Parathyroid adenoma (tissue), 2 donors: ENCODE data around the gene PTPN1.
"Not testable (repeated sequence)": the region's sequence is repeated elsewhere in the genome, so short reads cannot be mapped to it uniquely, and the experiment has no call there.

ENCODE experiments used
- H2AFZ ChIP-seq: fragments of 300-600 bp; sonication (generic); one replicate; pipeline ENCODE4 v1.7.0; 2017; ENCODE audit warnings: antibody characterized with exemption, mild to moderate bottlenecking
- H3K27ac ChIP-seq: fragments of 300-600 bp; sonication (generic); one replicate; pipeline ENCODE4 v1.7.0; 2017
- H3K27me3 ChIP-seq: fragments of 300-600 bp; sonication (generic); one replicate; pipeline ENCODE4 v1.7.0; 2017; ENCODE audit warnings: low read length; ENCODE audit not compliant: control insufficient read depth, insufficient read depth
- H3K36me3 ChIP-seq: fragments of 300-600 bp; sonication (generic); one replicate; pipeline ENCODE4 v1.7.0; 2017; ENCODE audit warnings: low read length; ENCODE audit not compliant: control insufficient read depth, insufficient read depth
- H3K4me1 ChIP-seq: fragments of 300-600 bp; sonication (generic); one replicate; pipeline ENCODE4 v1.7.0; 2017; ENCODE audit warnings: control low read depth
- H3K4me2 ChIP-seq: fragments of 300-600 bp; sonication (generic); one replicate; pipeline ENCODE4 v1.7.0; 2017; ENCODE audit warnings: low read length
- H3K4me3 ChIP-seq: fragments of 300-600 bp; sonication (generic); one replicate; pipeline ENCODE4 v1.7.0; 2017; ENCODE audit warnings: low read depth, low read length
- H3K79me2 ChIP-seq: fragments of 300-600 bp; sonication (generic); one replicate; pipeline ENCODE4 v1.7.0; 2017; ENCODE audit warnings: control low read depth
- H3K9ac ChIP-seq: fragments of 300-600 bp; sonication (generic); one replicate; pipeline ENCODE4 v1.7.0; 2017; ENCODE audit warnings: mild to moderate bottlenecking
- H3K9me3 ChIP-seq: fragments of 300-600 bp; sonication (generic); one replicate; pipeline ENCODE4 v1.7.0; 2017; ENCODE audit warnings: low read length; ENCODE audit not compliant: control insufficient read depth
- TF ChIP-seq, protein P1 (sequence below): fragments of 300-600 bp; sonication (generic); IDR thresholded peaks from one replicate; pipeline ENCODE4 v1.7.0; 2017; ENCODE audit warnings: antibody characterized with exemption, mild to moderate bottlenecking
- donor health status: primary hyperparathyroidism.

Gene PTPN1

DNA sequence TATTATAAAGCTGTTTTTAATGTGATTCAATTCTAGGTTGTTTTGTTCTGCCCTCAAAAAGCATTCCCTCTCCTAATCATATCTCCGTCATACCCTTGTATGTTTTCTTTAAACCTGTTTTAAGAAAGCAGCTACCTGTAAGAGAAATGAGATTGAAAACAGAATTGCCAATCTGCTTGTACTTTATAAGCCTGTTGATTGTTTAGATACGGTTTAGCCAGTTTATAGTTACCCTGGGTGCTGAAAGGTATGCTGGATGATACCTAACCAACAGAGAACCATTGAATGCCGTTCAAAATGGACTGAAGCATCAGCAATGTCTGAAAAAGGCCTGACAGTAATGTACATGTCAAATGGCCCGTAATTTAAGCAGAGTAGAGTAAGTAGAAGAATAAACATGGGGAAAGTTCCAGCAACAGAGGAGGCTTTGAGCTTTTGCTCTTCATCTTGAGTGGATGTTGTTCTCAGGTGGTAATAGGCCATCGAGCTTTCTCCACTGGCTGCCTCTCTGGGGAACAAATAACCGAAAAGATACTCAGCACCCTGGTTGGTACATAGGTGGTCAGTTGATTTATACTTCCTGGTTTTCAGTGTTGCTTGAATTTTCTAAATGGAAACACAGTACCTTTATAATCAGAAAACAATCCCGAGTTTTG lies 27.5 kb downstream of the PTPN1 start:
- TF ChIP-seq, protein P1, sequence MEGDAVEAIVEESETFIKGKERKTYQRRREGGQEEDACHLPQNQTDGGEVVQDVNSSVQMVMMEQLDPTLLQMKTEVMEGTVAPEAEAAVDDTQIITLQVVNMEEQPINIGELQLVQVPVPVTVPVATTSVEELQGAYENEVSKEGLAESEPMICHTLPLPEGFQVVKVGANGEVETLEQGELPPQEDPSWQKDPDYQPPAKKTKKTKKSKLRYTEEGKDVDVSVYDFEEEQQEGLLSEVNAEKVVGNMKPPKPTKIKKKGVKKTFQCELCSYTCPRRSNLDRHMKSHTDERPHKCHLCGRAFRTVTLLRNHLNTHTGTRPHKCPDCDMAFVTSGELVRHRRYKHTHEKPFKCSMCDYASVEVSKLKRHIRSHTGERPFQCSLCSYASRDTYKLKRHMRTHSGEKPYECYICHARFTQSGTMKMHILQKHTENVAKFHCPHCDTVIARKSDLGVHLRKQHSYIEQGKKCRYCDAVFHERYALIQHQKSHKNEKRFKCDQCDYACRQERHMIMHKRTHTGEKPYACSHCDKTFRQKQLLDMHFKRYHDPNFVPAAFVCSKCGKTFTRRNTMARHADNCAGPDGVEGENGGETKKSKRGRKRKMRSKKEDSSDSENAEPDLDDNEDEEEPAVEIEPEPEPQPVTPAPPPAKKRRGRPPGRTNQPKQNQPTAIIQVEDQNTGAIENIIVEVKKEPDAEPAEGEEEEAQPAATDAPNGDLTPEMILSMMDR, result no peak
- Histone ChIP-seq H3K4me2 (no peak overlapping the region), H2AFZ (no peak overlapping the region), H3K79me2 (peaks cover 72% of the 10 kb centered on the region), H3K36me3 (no peaks in the 10 kb centered on the region), H3K27ac (no peak overlapping the region), H3K4me3 (no peak overlapping the region), H3K9ac (no peak overlapping the region), H3K27me3 (no peaks in the 10 kb centered on the region), H3K9me3 (no peaks in the 10 kb centered on the region), H3K4me1 (peaks cover 51% of the 10 kb centered on the region)

DNA sequence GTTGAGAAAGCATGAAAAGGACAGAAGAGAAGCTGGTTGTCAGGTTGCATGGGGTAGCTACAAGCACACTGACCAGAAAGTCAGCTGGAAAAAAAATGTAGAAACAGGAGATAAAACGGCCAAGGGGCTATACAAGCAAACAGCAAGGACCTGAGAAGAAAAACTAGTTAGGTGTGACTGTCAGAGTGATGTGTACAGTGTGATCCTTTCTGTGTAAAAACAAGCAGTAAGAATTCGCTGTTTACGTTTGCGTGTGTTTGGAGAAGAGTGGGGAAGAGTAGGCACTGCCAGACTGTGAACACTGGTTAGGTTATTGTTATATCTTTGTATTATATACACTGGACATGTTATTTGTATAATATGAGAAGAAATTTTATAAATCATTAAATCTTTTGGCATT lies 28.1 kb downstream of the PTPN1 start:
- Histone ChIP-seq H3K79me2 (peaks cover 73% of the 10 kb centered on the region), H3K9ac (no peak overlapping the region), H3K36me3 (no peaks in the 10 kb centered on the region), H2AFZ (no peak overlapping the region), H3K4me1 (peaks cover 46% of the 10 kb centered on the region), H3K27ac (no peak overlapping the region), H3K9me3 (no peaks in the 10 kb centered on the region), H3K4me2 (no peak overlapping the region), H3K27me3 (no peaks in the 10 kb centered on the region), H3K4me3 (no peak overlapping the region)
- TF ChIP-seq, protein P1, result no peak

DNA sequence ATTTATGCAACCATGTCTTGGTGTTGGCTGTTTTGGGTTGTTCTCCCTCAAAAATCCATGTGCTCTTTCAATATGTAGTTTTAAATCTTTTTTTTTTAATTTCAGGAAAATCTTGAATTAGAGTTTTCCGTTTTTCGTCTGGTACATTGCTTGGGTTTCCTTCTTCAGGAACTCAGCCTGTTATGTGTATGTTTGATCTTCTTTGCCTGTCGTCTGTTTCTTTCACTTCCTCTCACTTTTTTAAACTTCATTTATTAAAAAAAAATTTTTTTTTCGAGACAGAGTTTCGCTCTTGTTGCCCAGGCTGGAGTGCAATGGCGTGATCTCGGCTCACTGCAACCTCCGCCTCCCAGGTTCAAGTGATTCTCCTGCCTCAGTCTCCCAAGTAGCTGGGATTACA lies 29.6 kb downstream of the PTPN1 start:
- H3K4me3 ChIP-seq, H3K9ac ChIP-seq, H3K4me2 ChIP-seq, H3K9me3 ChIP-seq, H3K36me3 ChIP-seq, H2AFZ ChIP-seq, H3K27ac ChIP-seq, H3K27me3 ChIP-seq: not testable (repeated sequence)
- peaks cover 37% of the 10 kb centered on the region for H3K4me1 ChIP-seq
- peaks cover 82% of the 10 kb centered on the region for H3K79me2 ChIP-seq

DNA sequence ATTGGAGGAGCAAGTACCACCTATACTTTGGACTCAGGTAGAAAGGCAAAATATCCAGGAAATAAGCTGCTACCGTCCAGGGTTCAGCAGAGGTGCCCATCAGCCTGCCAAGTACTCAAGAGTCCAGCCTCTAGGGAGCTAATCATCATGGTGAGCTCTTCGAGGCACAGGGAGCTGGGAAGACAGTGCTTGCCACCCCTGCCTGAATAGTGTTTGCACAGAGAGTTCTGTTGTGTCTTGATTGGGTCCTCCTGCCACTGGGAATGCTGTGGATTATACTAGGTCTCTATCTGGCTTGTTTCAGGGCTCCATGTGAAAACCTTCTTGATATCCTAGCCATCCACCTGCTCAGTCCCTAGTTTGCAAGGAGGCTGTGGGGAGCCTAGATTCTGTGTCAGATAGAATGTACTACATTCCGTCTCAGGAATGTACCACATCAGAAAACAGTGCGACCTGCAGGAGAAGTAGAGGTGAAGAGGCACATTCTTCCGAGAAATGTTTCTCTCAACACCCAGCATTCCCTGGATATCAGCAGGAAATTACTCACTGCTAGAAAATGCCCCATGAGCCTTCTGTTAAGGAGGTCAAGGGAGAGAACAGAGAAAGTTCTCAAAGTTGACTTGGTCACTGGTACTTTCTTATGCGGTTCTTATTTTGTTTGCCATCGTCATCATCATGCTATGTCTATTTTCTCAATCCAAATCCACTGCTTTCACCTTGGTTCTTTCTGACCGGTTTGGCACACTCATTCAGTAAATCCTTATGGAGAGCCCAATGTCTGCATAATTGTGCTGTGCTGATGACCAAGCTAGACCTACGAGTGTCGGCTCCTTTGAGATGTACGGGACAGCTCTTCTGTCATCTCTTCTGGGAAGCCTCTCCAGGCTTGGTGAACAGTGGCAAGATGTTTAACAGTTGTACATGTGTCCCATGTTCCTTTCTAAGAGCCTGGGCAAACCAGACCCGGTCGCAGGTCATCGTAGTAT lies 30.7 kb downstream of the PTPN1 start:
- Histone ChIP-seq H3K4me3 (no peak overlapping the region), H3K9ac (no peak overlapping the region), H3K9me3 (no peaks in the 10 kb centered on the region), H2AFZ (no peak overlapping the region), H3K4me1 (peaks cover 31% of the 10 kb centered on the region), H3K4me2 (peak overlapping the region; percentile 20), H3K27ac (peak overlapping the region; percentile 43), H3K27me3 (no peaks in the 10 kb centered on the region), H3K36me3 (no peaks in the 10 kb centered on the region), H3K79me2 (peaks cover 81% of the 10 kb centered on the region)
- TF ChIP-seq, protein P1, result no peak

DNA sequence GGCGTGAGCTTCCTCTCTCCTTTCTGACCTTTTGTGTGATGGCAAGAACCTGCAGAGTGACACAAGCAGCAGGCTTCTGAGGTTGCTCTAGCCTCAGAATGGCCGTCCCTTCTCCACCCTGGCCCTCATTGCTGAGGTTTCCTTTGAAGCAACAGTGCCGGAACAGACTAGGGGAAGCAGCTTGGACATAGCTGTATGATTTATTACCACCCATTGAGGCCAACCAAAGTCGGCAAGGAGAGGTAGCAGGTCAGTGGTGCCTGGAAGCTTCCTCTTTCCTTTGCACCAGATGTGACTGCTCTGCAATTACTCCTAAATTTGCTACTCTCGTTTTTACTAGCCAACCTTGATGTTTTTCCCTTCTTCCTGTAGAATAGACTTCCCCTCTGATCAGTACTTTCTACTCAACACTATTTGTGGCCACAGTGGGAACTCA lies 31.4 kb downstream of the PTPN1 start:
- Histone ChIP-seq H3K4me2 (no peak overlapping the region), H3K79me2 (peaks cover 82% of the 10 kb centered on the region), H3K36me3 (no peaks in the 10 kb centered on the region), H3K9me3 (no peaks in the 10 kb centered on the region), H3K27me3 (no peaks in the 10 kb centered on the region), H3K27ac (peak overlapping the region; percentile 43), H3K4me3 (no peak overlapping the region), H3K4me1 (peaks cover 30% of the 10 kb centered on the region), H2AFZ (no peak overlapping the region), H3K9ac (no peak overlapping the region)
- TF ChIP-seq, protein P1, result no peak
